GM06990 (cell line): ENCODE measurements around the gene LHCGR.

ENCODE experiments used
- DNase-seq: peaks from one replicate; pipeline ENCODE4 v3.0.0-alpha.2; 2011; ENCODE audit not compliant: insufficient read length; ENCODE audit errors: extremely low read depth
- H3K27me3 ChIP-seq: replicated peaks from 2 replicates; pipeline ENCODE4 v1.6.0; 2011; ENCODE audit warnings: low read length; ENCODE audit not compliant: control insufficient read depth, insufficient read depth
- H3K36me3 ChIP-seq: 2 replicates; pipeline ENCODE4 v1.5.1; 2011; ENCODE audit warnings: low read length; ENCODE audit not compliant: control insufficient read depth, insufficient read depth
- H3K4me3 ChIP-seq: replicated peaks from 2 replicates; pipeline ENCODE4 v1.5.1; 2011; ENCODE audit warnings: low read depth, mild to moderate bottlenecking, control low read depth, low read length
- CTCF ChIP-seq: IDR thresholded peaks from 2 replicates; pipeline ENCODE4 v1.5.1; 2011; ENCODE audit warnings: low read length, control low read depth, mild to moderate bottlenecking, inconsistent platforms; ENCODE audit not compliant: insufficient read depth, poor library complexity, severe bottlenecking

The LHCGR gene

DNA sequence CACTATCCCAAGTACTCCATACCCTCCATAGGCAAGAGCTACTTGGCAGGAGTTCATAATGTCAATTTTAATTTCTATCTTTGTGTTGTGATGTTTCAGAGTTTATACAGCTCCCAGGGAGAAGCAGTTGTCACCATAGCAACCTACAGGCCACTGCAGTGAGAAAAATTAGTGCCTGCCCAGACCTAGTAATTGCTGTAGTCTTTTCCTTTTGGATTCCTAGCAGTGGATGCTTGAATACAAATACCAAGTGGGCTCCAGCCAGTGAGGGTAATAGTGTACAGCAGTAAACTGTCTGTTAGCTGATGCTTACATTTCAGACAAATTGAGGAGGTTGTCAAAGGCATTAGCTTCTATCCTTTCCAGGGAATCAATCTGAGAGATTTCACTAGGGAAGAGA lies 26.7 kb downstream of the LHCGR start:
- TF ChIP-seq CTCF: no peak
- H3K4me3 ChIP-seq: no peak overlapping the region
- no peaks in the 10 kb centered on the region for H3K36me3 ChIP-seq
- no peaks in the 10 kb centered on the region for H3K27me3 ChIP-seq
- DNase-seq: no peak

DNA sequence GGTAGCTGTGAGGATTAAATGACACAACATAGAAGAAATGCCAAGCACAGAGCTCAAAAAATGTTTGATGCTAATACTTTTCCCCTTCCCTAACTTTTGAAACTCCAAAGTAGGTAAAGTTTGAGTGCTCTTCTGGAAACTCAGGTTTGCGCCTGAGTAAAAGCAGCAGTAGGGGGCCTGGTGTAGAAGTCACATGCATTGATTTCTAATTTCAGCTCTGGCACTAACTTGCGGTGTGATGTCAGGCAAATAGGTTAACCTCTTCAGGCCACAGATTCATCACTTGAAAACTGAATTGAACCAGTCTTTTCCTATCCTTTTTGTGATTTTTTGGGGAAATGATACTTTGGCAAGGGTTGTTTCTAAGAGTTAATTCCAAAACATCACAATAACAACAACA lies 27.2 kb downstream of the LHCGR start:
- TF ChIP-seq CTCF: no peak

GRCh38 chr2:48727560-48727959 lies 28.0 kb downstream of the LHCGR start:
- DNase-seq: no peak
- H3K36me3 ChIP-seq: no peaks in the 10 kb centered on the region
- TF ChIP-seq CTCF: peak; percentile 21
- no peaks in the 10 kb centered on the region for H3K27me3 ChIP-seq
- no peak overlapping the region for H3K4me3 ChIP-seq

More for the DNA sequence above, 27.2 kb downstream of the LHCGR start:
- H3K4me3 ChIP-seq: no peak overlapping the region
- H3K36me3 ChIP-seq: no peaks in the 10 kb centered on the region
- DNase-seq: no peak
- no peaks in the 10 kb centered on the region for H3K27me3 ChIP-seq

GRCh38 chr2:48725696-48726494 lies 29.6 kb downstream of the LHCGR start:
- no peak for DNase-seq

GRCh38 chr2:48724278-48724677 lies 31.2 kb downstream of the LHCGR start:
- H3K4me3 ChIP-seq: no peak overlapping the region
- TF ChIP-seq CTCF: no peak
- H3K36me3 ChIP-seq: no peaks in the 10 kb centered on the region
- DNase-seq: no peak
- no peaks in the 10 kb centered on the region for H3K27me3 ChIP-seq

More at GRCh38 chr2:48725696-48726494, 29.6 kb downstream of the LHCGR start:
- Histone ChIP-seq H3K4me3 (no peak overlapping the region), H3K36me3 (no peaks in the 10 kb centered on the region), H3K27me3 (no peaks in the 10 kb centered on the region)
- TF ChIP-seq CTCF: no peak
